Measurements from ENCODE around the gene ZFP36L1.

Gene ZFP36L1

DNA sequence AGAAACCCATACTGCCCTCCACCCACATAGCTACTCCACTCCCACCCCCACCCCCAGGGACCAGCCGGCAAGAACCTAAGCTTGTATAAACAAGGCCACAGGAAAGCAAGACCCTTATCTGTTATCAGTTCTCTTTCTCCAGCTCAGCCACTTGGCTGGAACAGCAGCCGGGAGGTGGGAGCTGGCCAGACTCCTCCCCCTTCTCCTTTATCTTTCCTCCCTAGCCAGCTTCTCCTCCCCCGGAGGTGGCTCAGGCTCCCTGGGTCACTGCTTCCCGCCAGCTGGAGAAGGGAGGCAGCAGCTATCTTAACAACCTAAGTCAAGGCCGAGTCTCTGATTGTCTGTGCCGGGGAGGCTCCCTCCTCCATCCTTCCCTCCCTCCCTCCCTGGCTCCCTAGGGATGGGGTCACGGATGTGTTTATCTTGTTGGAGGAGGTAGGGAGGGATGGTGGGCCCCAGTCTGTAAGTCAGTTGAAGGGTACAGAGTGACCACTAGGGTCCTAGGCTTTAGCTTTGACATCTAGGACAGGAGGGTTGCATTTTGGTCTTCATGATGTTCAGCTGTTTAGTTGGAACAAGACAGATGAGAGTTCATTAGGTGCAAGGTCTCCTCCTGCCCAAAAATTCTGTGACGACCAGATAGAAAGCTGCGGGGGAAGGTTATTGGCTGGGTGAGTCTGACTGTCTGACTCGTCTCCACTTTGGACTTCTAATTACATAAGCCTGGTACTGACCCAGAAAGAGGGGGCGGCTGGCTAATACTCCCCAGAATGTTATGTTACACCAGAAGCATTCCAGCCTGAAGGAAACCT is 29.7 kb downstream of the ZFP36L1 start:
- DNase-seq (ENCODE audit: low read depth in 2 of 2) = no peak

DNA sequence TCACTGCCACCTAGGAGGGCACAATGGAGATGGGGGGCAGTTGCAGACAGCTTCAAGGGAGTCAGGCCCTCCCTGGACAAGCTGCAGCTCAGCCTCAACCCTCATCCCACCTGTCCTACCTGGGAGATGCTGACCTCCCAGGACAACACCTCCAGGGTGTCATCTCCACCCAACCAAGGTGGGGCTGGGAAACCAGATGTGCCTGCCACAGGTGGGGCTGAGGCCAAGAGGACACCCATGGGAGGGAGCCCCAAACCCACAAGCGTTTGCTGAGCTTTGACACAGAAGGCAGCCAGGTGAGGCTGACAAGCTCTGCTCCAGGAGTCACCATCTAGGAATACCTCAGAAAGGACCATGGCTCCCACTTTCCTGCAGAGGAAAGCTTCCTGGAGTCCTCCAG is 31.5 kb downstream of the ZFP36L1 start:
- DNase-seq (ENCODE audit: low read depth in 2 of 2) = no peak

DNA sequence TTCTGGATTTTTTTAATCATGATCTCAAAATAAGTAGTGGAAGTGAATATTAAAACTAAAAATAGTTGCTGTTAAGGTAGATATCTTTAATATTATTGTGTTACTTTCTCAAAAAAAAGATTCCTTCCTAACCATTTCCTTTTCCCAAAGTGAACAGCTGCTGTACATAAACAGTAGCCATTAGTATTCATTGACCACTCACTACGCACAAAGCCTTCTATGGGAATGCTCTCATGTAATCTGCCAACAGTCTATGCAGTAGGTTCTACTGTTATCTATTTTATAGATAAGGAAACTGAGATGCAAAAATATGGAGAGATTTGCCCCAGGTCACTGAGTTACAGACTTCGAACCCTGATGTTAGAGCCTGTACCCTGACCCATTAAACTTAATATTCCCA is 32.1 kb downstream of the ZFP36L1 start:
- DNase-seq (ENCODE audit: low read depth in 2 of 2) = no peak

DNA sequence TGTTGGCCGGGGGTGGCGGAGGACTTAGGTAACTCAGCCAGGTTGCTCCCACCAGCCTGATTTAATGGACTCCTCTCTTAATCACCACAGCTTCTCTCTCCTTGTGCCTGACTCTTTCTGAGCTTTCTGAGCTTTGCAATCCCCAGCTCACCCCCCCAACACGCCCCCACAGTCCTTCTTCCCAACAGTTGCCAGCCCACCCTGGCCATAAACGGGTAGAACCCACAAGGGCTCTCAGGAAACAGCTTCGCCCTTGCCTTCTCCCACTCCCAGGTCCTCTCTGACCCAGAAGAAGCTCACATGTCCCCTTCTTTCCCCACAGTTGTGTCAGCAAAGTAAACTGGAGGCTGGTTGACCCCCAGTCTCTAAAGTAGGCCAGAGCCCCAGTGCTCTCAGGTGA is 32.9 kb downstream of the ZFP36L1 start:
- DNase-seq (ENCODE audit: low read depth in 2 of 2) = no peak

DNA sequence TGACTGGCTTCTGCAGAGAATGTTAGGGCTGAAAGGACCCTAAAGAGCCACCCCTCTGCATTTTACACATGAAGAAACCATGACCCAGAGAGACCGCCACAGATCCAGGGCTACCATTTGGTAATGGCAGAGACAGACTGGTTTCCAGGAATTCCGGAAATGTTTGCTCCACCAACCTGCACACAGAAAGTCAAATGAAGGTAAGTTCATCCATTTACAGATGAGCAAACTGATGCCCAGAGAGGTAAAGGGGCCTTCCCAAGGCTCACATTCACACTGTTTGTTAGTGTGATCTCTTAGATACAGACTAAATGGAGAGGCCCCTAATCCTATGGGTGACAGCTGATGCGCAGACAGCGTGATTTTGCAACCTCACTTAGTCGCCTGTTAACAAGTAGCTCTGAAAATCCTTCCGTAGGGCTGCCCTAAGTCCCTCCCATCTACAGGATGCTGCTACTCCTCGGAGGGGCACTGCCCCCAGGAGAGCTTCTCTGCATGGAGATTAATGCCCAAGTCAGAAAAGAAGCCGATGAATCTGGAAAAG is 33.8 kb downstream of the ZFP36L1 start:
- no peak for DNase-seq (ENCODE audit: low read depth in 2 of 2)

DNA sequence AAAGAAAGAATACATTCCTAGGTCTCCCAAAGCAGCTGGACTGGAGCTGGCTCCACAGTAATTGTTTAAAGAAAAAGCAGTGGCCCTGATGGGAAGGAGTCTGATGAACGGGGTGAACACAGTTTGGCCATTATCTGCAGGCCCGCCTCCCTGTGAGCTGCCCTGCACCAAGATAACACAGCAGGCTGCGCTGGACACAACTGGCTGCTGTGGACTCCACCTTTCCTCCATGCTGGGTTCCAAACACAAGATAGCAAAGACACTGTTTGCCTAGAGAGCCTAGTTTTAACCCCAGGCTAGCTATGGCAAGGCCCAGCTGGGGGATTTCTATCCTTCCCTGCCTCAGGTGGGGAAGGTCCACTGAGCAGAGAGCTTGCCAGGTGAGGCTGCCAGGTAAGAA is 34.6 kb downstream of the ZFP36L1 start:
- no peak for DNase-seq (ENCODE audit: low read depth in 2 of 2)

DNA sequence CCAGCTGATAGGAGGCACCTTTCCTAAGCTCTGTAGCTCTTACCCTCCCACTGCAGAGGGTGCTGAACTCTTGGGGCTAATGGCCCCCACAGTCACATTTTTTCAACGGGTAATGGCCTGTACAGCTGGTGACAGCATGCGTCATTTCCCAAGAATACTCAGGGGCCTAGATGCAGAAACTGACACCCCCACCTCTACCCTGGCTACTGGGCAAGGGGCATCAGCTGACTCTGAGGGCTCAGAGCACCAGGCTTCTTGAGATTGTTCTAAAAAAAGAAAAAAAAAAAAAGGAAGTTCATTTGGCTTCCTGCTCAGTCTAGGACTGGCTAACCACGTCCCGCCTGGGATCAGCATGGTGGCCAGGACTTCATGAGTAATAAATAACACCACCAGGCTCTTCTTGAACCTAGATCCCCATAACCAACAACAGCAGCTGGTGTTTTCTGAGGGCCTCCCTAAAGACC is 35.2 kb downstream of the ZFP36L1 start:
- no peak for DNase-seq (ENCODE audit: low read depth in 2 of 2)

DNA sequence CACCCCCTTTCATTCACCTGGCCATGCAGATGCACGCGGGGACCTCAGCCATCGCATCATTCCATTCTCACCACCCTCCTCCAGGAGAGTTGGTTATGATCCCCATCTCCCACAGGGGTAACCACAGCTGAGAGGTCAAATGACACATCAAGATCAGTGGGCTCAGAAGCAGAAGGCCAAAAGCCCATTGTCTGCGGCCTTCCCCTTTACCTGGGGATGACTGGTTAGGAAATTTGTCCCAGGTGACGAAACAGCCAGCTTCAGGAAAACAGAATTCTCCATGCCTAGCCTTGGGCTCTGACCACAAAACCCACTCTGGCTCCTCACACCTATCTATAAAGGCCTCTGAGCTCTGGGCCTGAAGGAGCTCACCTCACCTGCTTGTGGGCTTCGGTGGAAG is 36.1 kb downstream of the ZFP36L1 start:
- no peak for DNase-seq (ENCODE audit: low read depth in 2 of 2)

DNA sequence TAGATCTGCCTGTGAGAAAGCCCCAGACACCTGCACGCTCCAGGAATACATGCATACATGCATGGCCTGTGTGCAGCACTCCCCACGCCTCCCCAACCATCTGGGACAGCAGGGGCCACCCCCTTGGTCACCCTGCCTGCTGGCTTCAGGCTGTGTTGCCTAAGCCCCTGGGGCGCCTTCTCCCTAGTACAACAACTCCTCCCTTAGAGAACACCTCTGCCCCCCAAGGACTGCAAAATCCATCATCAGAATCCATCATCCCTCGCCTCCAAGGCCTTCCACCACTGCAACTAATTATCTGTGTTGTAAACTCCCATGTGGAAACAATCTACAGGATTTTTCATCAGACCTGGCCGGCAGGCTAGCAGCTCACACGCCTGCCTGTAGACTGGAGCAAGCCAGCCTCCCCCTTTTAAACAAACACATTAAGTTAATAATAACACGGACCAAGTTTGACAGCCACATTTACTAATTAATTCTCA is 36.8 kb downstream of the ZFP36L1 start:
- no peak for DNase-seq (ENCODE audit: low read depth in 2 of 2)

DNA sequence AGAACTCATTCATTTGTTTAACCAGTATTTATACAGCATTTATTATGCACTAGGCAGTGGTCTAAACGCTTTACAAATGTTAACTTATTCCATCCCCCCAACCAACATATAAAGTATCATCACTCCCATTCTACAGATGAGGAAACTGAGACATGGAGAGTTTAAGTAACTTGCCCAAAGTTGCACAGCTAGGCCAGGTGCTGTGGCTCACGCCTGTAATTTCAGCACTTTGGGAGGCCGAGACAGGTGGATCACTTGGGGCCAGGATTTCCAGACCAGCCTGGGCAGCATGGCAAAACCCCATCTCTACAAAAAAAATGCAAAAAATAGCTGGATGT is 37.9 kb downstream of the ZFP36L1 start:
- no peak for DNase-seq (ENCODE audit: low read depth in 2 of 2)

DNA sequence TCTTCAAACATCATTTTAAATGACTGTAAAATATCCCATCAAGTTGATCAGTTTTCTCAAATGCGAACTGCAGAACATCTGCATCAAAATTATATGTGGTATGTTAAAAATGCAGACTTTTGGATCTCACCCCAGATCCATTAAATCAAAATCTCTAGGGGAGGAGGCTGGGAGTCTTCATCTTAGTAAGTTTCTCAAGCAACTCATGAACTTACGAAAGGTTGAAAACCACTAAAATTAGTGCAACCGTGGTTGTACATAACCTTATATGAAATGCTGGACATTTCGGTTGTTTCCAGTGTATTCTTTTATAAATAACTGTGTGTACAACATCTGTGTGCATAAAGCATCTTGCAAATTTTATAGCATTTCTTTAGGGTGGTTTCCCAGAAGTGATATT is 39.2 kb downstream of the ZFP36L1 start:
- no peak for DNase-seq (ENCODE audit: low read depth in 2 of 2)

DNA sequence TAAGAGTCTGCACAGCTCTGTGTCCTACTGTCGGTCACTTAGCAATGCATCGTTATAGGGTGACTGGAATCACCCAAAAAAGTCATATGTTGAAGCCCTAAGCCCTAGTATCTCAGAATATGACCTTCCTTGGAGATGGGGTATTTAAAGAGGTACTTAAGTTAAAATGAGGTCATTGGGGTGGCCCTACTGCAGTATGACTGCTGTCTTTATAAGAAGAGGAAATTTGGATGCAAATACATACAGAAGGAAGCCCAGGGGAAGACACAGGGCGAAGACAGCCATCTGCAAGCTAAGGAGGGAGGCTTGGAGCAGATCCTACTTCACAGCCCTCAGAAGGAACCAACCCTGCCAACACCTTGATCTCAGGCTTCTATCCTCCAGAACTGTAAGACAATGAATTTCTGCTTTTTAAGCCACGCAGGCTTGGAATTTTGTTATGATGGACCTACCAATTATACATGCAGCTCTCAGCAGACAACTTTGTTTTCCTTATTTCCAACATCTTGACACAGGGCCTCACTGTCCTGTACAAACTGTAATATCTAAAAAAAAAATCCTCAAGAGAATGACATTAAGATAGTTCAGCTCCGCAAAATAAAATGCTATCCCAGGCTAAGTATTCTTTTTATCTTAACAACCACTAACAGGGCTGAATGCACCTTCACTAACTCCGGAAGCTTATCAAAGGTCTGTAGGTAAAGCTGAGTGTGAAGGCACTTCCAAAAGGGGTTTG is 40.4 kb downstream of the ZFP36L1 start:
- no peak for DNase-seq (ENCODE audit: low read depth in 2 of 2)

DNA sequence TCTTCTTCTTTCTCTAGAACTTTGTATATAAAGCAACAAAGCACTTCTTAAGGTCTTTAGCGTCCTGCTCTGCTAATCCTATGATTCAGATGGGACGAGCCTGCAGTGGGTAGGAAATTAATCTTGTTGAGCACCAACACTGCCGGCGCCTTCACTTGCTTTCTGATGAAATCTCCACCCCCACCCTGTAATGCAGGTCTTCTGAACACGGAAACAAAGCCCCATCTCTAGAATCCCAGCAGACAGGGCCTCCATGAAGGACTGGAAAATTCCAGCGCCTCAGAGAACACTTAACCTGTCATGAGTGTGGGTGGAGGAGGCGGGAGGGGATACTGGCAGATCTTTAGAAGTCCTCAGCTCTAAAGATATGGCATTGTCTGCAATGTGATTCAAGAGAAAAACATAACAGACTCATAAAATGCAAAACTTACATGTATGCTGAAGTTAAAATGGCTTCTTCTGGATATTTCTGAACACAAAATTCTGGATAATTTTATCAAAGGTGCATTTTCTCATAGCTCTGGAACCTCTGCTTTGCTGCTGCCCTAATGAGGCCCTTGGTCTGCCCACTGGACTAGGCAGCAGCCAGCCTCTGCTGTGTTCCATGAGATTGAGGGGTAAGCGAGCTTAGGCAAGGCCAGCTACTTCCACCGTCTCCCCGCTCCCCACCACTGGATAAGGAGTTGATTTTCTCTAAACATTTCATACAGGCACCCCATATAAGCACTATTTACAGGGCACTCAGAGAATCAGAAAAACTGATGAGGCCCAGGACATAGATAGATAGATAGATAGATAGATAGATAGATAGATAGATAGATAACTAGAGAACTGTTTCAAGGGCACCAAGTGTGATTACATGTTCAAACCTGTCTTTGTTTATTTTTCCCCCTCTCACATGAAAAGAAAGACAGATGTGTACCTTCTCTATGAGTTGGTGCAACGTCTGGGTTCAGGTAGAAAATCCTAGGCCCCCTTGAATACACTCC is 43.1 kb downstream of the ZFP36L1 start:
- no peak for DNase-seq (ENCODE audit: low read depth in 2 of 2)

DNA sequence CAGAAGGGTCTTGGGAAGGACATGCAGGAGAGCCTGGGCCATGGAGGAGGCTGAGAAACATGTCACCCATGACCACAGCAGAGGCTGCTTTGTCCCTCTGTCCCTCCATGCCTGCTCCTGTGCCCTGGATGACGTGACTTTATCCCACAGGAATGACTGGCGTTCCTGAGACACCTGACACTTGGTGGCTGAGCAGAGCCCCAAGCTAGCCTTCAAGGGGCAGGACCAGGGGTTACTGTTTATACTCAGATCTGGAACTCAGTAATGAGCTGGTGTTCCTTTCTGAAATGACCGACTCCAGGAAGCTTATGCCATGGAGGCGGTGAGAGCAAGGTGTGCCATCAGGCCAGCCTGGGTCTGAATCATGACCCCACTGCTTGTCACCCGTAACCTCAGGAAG is 44.2 kb downstream of the ZFP36L1 start:
- DNase-seq (ENCODE audit: low read depth in 2 of 2) = no peak

DNA sequence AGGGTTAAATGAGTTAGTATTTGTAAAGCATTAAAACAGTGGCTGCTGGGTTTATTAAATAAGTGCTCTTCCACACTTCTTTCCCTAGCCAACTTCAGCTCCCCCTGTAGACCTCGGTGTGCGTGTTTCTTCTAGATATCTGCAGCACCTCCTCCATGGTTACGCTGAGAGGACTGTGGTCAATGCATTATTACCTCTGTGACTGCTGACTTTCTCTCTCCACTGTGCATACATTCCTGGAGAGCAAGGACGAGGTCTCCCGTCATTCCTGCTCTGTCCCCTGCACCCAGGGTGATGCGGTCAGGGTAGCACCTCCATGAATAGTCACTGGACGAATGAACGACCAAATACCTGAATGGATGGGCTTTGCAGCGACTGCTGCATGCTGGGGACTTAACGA is 44.6 kb downstream of the ZFP36L1 start:
- DNase-seq (ENCODE audit: low read depth in 2 of 2) = no peak

DNA sequence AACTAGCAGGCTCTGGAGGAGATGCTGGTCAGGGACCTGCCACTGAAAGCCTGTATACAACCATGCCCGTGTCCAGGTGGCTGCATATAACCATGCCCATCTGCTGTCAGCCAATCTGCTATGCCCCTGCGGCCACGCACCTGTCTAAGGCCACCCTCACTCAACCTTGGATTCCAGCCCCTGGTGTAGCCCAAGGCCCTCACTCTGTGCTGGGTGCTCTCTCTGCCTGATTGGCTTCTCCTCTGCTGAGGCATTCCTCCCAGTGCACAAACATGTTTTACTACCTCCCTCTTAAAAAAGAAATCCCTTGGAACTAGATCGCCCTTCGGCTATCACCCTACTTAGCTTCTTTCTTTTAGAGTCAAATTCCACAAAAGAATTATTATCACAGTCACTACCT is 45.5 kb downstream of the ZFP36L1 start:
- no peak for DNase-seq (ENCODE audit: low read depth in 2 of 2)

DNA sequence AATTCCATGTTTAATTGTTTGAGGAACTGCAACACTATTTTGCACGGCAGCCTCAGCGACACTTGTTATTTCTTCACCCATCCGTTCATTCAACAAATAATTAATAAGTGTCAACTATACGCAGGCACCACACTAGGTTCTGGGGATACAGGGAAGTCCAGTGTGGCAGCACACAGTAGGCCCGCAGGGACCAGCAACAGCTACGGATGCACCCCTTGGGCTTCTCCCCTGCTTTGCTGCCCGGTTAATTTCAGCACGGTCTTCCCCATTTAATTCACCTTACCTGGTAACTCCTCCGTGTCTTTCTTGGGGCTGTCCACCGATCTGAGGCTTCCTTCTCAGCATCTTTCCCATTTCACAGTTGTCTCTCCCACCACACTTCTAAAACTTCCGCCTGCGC is 48.3 kb downstream of the ZFP36L1 start:
- DNase-seq (ENCODE audit: low read depth in 2 of 2) = no peak

DNA sequence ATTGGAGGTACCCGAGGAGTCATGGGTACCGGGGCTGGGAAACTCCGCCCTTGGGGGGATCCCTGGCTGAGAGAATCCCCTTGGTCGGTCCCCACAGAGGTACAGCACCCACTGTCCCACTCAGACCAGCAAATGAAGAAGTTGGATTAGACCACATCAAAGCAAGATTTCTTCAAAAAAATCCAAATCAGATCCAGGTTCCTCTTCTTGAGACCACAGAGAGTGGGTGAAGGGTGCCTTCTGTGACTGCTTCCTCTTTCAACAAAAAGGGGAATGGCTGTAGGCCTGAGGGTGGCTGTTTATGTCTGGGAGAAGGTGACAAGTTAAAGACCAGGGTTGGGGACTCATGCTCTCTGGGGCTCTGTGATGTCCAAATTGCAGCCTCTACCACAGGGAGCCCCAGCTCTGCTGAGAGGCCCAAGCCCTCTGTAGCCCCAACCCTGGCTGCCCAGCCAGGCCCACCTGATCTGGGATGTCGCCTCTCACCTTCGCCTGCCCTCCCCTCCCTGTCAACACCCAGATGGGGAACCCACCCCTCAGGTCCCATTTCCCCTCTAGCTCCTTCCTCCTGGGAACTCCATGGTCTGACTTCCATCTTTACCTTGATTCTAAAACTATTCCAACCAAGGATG is 50.9 kb downstream of the ZFP36L1 start:
- no peak for DNase-seq (ENCODE audit: low read depth in 2 of 2)

DNA sequence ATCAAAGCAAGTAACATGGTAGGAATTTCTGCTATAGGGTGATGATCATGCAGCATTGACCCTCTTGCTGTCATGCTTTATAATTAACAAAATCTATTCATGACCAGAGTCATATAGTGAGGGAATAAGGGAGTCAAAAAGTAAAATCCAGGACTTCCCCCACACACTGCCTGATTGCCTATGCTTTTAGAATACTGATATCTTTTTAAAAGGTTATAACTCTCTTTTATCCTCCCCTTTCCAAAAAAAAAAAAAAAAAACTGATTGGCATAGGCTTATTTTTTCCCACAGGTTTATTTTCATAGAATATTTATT is 51.4 kb downstream of the ZFP36L1 start:
- no peak for DNase-seq (ENCODE audit: low read depth in 2 of 2)

DNA sequence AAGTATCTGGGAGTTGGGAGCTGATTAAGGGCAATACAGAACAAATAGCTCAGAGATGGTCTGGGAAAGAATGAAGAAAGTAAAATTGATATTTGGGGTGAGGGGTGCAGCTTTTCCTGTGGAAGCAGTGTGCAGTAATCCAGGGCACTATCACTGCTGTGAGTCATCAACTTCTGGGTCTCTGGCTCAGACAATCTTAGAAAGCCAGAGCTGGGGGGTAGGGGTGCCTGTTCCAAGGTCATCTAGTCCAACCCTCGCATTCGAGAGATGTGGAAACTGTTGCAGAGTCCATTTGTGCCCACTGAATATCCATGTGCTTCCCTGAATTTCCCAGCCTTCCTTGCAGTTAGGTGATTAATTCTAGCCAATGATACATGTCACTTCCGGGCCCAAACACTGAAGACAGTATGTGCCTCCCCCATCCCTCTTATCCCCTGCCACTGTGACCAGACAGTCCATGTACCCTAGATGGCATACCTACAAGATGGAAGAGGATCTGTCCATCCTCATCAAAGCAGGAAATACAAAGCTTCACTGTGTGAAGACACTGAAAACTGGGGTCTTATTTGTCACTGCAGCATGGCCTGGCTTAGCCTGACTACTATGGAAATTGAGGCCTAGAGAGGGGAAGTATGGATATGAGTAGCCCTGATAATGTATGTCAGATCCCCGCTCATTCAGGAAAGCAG is 51.9 kb downstream of the ZFP36L1 start:
- no peak for DNase-seq (ENCODE audit: low read depth in 2 of 2)

DNA sequence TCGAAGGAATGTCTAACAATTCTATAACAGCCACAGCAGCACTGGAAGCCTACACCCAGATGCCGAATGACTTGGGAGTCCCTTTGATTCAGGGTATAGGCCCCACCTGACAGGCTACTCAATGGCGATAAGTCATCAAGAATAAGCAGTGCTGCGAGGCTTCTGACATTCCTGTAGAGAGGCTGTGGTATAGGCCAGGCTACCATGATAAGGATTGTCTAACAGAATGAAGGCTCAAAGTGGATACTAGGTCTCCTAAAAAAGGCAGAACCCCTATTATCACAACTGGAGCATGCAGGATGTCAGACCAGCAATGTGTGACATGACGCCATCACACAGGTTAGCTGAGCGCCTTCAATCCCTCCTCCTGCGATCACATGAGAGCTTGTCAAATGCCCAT is 53.2 kb downstream of the ZFP36L1 start:
- no peak for DNase-seq (ENCODE audit: low read depth in 2 of 2)
